ENCODE results near the gene CPNE8.
A peak's percentile ranks its signal among the peaks of the same experiment; 100 is the strongest.

DNA sequence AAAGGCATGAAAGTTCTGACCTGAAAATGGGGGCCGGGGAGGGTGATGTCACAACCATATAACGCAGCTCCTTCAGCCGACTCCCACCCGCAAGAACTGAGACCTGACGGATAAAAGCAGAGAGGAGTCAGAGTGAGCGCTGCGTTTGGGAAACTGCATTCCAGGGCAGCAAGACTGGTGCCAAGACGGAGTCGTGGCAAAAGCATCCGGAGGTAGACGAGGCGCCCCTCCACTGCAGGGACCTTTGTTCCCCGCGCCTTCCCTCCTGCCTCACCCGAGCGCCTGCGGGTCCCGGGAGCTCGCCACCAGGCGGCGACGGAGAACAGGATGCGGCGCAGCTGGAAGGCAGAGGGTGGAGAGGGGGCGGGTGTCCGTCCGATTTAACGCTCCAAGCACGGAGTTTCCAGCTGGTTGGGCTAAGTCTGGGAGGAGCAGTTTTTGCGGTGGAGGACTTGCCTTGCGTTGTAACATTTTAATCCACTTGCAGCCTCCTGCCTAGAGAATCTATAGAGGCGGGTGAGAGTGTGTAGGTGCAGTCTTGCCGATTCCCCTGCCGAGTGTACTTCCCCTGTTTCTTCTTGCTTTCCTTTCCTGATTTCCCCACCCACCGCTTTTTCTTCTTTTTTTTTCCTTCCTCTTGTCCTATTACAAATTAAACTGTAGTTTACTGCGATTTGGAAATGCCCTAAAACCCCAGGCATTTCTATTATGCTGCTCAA, 1.2 kb upstream of the CPNE8 start:
- TF ChIP-seq, protein P1, sequence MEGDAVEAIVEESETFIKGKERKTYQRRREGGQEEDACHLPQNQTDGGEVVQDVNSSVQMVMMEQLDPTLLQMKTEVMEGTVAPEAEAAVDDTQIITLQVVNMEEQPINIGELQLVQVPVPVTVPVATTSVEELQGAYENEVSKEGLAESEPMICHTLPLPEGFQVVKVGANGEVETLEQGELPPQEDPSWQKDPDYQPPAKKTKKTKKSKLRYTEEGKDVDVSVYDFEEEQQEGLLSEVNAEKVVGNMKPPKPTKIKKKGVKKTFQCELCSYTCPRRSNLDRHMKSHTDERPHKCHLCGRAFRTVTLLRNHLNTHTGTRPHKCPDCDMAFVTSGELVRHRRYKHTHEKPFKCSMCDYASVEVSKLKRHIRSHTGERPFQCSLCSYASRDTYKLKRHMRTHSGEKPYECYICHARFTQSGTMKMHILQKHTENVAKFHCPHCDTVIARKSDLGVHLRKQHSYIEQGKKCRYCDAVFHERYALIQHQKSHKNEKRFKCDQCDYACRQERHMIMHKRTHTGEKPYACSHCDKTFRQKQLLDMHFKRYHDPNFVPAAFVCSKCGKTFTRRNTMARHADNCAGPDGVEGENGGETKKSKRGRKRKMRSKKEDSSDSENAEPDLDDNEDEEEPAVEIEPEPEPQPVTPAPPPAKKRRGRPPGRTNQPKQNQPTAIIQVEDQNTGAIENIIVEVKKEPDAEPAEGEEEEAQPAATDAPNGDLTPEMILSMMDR (IDR thresholded peaks at IDR 0.05): peak; percentile 76 to 90 (median 82)
- TF ChIP-seq POLR2A (IDR thresholded peaks at IDR 0.05): peak in 2 of 3 donors; percentile 52 to 60

All from body of pancreas (tissue), 4 donors.